BLaER1 (cell line): ENCODE data around the gene DCXR.

Experiments used
- H3K27ac ChIP-seq: shearing (Covaris generic); formaldehyde crosslinking; 2 replicates; pipeline ENCODE4 v1.8.1; 2022
- H3K27me3 ChIP-seq: shearing (Covaris generic); formaldehyde crosslinking; 2 replicates; pipeline ENCODE4 v1.8.1; 2022
- H3K36me3 ChIP-seq: shearing (Covaris generic); formaldehyde crosslinking; 2 replicates; pipeline ENCODE4 v1.8.1; 2022
- H3K4me1 ChIP-seq: shearing (Covaris generic); formaldehyde crosslinking; 2 replicates; pipeline ENCODE4 v1.8.1; 2022
- H3K4me2 ChIP-seq: shearing (Covaris generic); formaldehyde crosslinking; 2 replicates; pipeline ENCODE4 v1.8.1; 2022
- H3K4me3 ChIP-seq: shearing (Covaris generic); formaldehyde crosslinking; 2 replicates; pipeline ENCODE4 v1.8.1; 2022
- H3K9ac ChIP-seq: shearing (Covaris generic); formaldehyde crosslinking; 2 replicates; pipeline ENCODE4 v1.8.1; 2022
- H3K9me3 ChIP-seq: shearing (Covaris generic); formaldehyde crosslinking; 2 replicates; pipeline ENCODE4 v1.8.1; 2022
- H4K20me1 ChIP-seq: shearing (Covaris generic); formaldehyde crosslinking; 2 replicates; pipeline ENCODE4 v1.8.1; 2022
- Cebpa-rat ChIP-seq: shearing (Covaris generic); IDR thresholded peaks from 2 replicates; pipeline ENCODE4 v1.8.1; 2022

DCXR gene

GRCh38 chr17:82018152-82018988 is 19.1 kb downstream of the DCXR start:
- Histone ChIP-seq H3K36me3 (peaks cover 24% of the 10 kb centered on the region), H3K9me3 (no peaks in the 10 kb centered on the region), H3K27me3 (peaks cover 19% of the 10 kb centered on the region), H3K4me2 (no peak overlapping the region), H3K27ac (no peak overlapping the region), H4K20me1 (peaks cover 51% of the 10 kb centered on the region), H3K4me3 (no peak overlapping the region), H3K9ac (no peak overlapping the region), H3K4me1 (peaks cover 46% of the 10 kb centered on the region)
- TF ChIP-seq Cebpa-rat = no peak

GRCh38 chr17:82017612-82018151 is 19.8 kb downstream of the DCXR start:
- no peak overlapping the region for H3K4me2 ChIP-seq
- H3K4me3 ChIP-seq = no peak overlapping the region
- no peak overlapping the region for H3K27ac ChIP-seq
- peaks cover 53% of the 10 kb centered on the region for H3K4me1 ChIP-seq
- H3K9me3 ChIP-seq = no peaks in the 10 kb centered on the region
- H3K9ac ChIP-seq = no peak overlapping the region
- TF ChIP-seq Cebpa-rat = no peak
- peaks cover 26% of the 10 kb centered on the region for H3K27me3 ChIP-seq
- peaks cover 58% of the 10 kb centered on the region for H4K20me1 ChIP-seq
- H3K36me3 ChIP-seq = peaks cover 24% of the 10 kb centered on the region

DNA sequence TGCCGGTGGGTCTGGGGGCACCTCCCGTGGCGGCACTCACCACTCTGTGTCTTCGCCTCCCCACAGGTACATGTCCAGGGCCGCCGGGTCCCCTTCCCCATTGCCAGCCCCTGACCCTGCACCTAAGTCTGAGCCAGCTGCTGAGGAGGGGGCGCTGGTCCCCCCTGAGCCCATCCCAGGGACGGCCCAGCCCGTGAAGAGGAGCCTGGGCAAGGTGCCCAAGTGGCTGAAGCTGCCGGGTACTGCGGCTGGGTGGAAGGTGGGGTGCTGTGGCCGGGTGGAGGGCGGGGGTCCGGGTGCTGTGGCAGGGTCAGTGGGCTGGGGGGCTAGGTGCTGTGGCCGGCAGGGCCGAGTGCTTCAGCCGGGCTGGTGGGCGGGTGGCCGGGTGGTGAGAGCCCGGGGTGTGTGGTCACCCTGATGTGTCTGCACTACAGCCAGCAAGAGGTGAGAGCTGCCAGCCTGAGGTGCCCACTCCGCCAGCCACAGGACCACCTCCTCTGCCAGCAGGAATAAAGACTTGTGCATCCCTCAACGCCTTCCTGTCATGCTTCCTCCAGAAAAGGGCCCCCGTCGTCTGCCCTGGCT is 20.5 kb downstream of the DCXR start:
- H3K4me3 ChIP-seq = no peak overlapping the region
- no peak overlapping the region for H3K4me2 ChIP-seq
- peaks cover 62% of the 10 kb centered on the region for H4K20me1 ChIP-seq
- no peak overlapping the region for H3K27ac ChIP-seq
- H3K36me3 ChIP-seq = peaks cover 24% of the 10 kb centered on the region
- peaks cover 33% of the 10 kb centered on the region for H3K27me3 ChIP-seq
- no peaks in the 10 kb centered on the region for H3K9me3 ChIP-seq
- TF ChIP-seq Cebpa-rat = no peak
- peaks cover 58% of the 10 kb centered on the region for H3K4me1 ChIP-seq
- no peak overlapping the region for H3K9ac ChIP-seq

- Histone ChIP-seq H3K9ac (no peak overlapping the region), H3K27me3 (peaks cover 38% of the 10 kb centered on the region), H4K20me1 (peaks cover 62% of the 10 kb centered on the region), H3K4me2 (no peak overlapping the region), H3K9me3 (no peaks in the 10 kb centered on the region), H3K4me3 (no peak overlapping the region), H3K27ac (no peak overlapping the region), H3K4me1 (peaks cover 58% of the 10 kb centered on the region), H3K36me3 (peaks cover 24% of the 10 kb centered on the region)
- TF ChIP-seq Cebpa-rat = no peak
Measured at GRCh38 chr17:82016061-82016874, 21.2 kb downstream of the DCXR start.

DNA sequence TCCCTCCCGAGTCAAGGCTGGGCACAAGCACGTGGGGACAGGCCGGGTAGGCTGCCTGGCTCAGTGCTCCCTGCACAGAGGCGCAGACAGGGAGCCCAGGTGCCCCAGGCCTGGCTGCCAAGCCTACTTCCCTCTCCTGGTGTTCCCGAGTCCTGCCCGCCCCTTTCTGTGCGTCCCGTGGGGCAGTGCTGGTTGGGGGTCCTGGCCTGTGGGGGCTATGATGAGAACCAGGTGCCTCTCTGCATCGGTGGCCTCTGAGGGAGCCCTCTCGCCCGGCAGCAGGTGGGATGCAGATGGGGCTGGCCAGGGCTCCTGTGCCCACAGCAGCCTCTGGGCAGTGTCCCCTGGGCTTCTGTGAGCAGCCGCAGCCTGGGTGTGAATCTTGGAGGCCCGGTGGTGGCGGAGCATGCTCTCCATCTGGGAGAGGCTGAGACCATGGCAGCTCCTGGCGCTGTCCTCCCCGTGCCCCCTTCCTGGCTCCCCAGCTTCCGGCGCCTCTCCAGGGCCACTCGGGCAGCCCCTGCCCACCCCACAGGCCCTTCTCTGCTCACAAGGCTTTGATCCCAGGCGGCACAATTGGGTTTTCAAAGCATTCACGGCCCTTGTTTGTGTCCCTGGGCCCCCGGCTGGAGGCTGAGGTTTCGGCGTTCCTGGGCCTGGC is 22.1 kb downstream of the DCXR start:
- peaks cover 57% of the 10 kb centered on the region for H3K4me1 ChIP-seq
- no peaks in the 10 kb centered on the region for H3K9me3 ChIP-seq
- no peak for TF ChIP-seq Cebpa-rat
- H3K36me3 ChIP-seq = peaks cover 24% of the 10 kb centered on the region
- H3K4me3 ChIP-seq = no peak overlapping the region
- H3K4me2 ChIP-seq = peak overlapping the region; percentile 85
- H3K9ac ChIP-seq = peak overlapping the region; percentile 56
- no peak overlapping the region for H3K27ac ChIP-seq
- peaks cover 53% of the 10 kb centered on the region for H4K20me1 ChIP-seq
- H3K27me3 ChIP-seq = peaks cover 38% of the 10 kb centered on the region

DNA sequence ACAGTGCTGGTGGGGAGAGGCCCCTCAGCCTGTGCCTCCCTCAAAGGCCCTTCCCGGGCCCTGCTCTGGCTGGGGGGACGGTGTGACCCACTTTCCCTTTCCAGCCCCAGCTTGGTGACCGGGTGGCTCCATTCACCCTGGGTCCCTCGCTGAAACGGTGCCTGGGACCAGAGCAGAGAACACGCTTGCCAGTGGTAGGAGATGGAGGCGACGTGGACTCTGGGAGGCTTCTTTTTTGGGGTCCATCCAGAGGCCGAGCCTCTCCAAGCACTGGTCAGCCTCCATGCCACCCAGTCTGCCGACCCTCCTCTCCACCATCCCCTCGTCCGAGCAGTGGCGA is 22.6 kb downstream of the DCXR start:
- Histone ChIP-seq H3K36me3 (peaks cover 24% of the 10 kb centered on the region), H3K27ac (peak overlapping the region; percentile 49; the same call in 1 of the 2 replicates), H3K4me1 (peaks cover 53% of the 10 kb centered on the region), H3K4me3 (no peak overlapping the region), H4K20me1 (peaks cover 48% of the 10 kb centered on the region), H3K27me3 (peaks cover 38% of the 10 kb centered on the region), H3K9me3 (no peaks in the 10 kb centered on the region), H3K4me2 (peak overlapping the region; percentile 85), H3K9ac (peak overlapping the region; percentile 56)
- no peak for TF ChIP-seq Cebpa-rat

DNA sequence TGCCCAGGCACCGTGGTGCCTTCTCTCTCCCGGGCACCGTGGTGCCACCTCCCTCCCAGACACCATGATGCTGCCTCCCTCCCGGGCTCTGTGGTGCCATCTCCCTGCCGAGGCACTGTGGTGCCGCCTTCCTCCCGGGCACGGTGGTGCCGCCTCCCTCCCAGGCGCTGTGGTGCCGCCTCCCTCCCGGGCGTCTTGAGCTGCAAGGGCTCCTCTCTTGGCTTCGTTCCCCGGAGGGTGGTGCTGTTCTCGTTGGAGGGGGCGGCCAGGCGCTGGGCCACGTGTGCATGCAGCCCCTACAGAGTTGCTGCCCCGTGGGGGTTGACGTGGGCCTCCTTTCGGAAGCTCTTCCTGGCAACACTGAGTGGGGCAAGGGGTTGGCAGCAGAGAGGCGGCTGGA is 23.1 kb downstream of the DCXR start:
- Histone ChIP-seq H3K4me1 (peaks cover 53% of the 10 kb centered on the region), H4K20me1 (peaks cover 45% of the 10 kb centered on the region), H3K4me2 (peak overlapping the region; percentile 85), H3K9me3 (no peaks in the 10 kb centered on the region), H3K27ac (peak overlapping the region; percentile 49; the same call in 1 of the 2 replicates), H3K4me3 (no peak overlapping the region), H3K9ac (peak overlapping the region; percentile 56), H3K36me3 (peaks cover 23% of the 10 kb centered on the region), H3K27me3 (peaks cover 38% of the 10 kb centered on the region)
- no peak for TF ChIP-seq Cebpa-rat

GRCh38 chr17:82013772-82014321 is 23.6 kb downstream of the DCXR start:
- no peak for TF ChIP-seq Cebpa-rat
- H3K4me2 ChIP-seq = peak overlapping the region; percentile 85
- H3K27ac ChIP-seq = no peak overlapping the region
- H3K27me3 ChIP-seq = peaks cover 38% of the 10 kb centered on the region
- H3K9ac ChIP-seq = peak overlapping the region; percentile 57; the same call in 1 of the 2 replicates
- peaks cover 44% of the 10 kb centered on the region for H4K20me1 ChIP-seq
- H3K4me3 ChIP-seq = no peak overlapping the region
- H3K4me1 ChIP-seq = peaks cover 53% of the 10 kb centered on the region
- peaks cover 17% of the 10 kb centered on the region for H3K36me3 ChIP-seq
- H3K9me3 ChIP-seq = no peaks in the 10 kb centered on the region

DNA sequence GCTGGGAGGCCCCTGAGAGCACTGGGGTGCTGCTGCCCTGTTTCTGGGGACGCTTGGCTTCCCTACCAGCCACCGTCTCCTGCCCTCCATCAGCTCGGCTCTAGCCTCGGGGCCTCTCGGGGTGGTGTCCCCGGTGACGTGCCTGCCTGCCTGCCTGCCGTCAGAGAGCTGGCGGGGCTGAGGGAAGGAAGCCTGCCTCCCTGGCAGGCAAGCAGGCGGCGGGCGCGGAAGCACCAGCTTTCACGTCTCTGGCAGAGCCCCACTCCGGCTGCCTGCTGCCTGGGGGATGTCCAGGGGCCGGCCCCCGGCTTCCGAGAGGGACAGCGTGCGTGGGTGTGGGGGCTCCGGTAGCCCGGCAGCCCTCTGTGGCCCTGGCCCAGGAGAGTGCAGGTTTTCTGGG is 24.2 kb downstream of the DCXR start:
- H3K27ac ChIP-seq = no peak overlapping the region
- peaks cover 55% of the 10 kb centered on the region for H3K4me1 ChIP-seq
- no peaks in the 10 kb centered on the region for H3K9me3 ChIP-seq
- H3K36me3 ChIP-seq = peaks cover 12% of the 10 kb centered on the region
- peaks cover 38% of the 10 kb centered on the region for H3K27me3 ChIP-seq
- H3K4me3 ChIP-seq = no peak overlapping the region
- H3K9ac ChIP-seq = peak overlapping the region; percentile 57
- no peak for TF ChIP-seq Cebpa-rat
- peaks cover 44% of the 10 kb centered on the region for H4K20me1 ChIP-seq
- H3K4me2 ChIP-seq = peak overlapping the region; percentile 85
